Measurements from ENCODE around the gene INSYN2A. TPM values are rescaled to one million over a fixed set of nuclear protein-coding genes. Genes with fewer than 3 reads are reported as not detected.

INSYN2A gene
- total and polyA plus RNA-seq, 2 donors from 2014 or later, result 0.28 TPM; not detected in 1

DNA sequence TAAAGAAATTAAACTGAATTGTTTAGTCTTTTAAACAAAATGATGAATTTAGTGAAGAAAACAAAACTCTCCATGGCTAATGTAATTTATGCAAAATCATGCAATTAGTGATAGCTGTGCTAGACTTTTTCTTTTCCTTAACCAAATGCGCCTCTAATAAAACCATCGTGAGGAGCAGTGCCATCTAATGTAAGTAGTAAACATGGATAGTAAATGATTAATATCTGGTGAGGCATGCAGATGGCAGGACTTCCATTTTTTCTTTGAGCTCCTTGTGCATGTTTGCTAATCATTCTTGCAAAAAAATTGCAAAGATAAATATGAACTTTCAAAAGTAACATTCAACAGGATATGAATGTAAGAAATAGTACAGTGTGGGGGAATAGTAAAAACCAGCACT, 2.3 kb downstream of the INSYN2A start:
- DNase-seq (peak in 1 of 5 donors; percentile 15), FAIRE-seq (no peak)
- Histone ChIP-seq H3K9me3 (ENCODE audit: control insufficient read depth in 2 of 3, insufficient read depth in 1 of 3, low read length in 3 of 3) (no peaks in the 10 kb centered on the region), H3K27me3 (ENCODE audit: control insufficient read depth, insufficient read depth, low read length) (no peaks in the 10 kb centered on the region), H3K4me1 (ENCODE audit: control insufficient read depth in 2 of 3, insufficient read depth in 2 of 3, low read depth in 1 of 3, low read length in 3 of 3) (peaks cover 0 to 10% (median 0%) of the 10 kb centered on the region in 3 donors), H3K9ac (ENCODE audit: low read length in 3 of 3) (no peak overlapping the region), H3K27ac (ENCODE audit: low read depth in 2 of 2, low read length in 2 of 2) (no peak overlapping the region), H3K4me3 (ENCODE audit: low read length in 3 of 3) (peak overlapping the region in 1 of 3 donors; percentile 12), H3K36me3 (ENCODE audit: control insufficient read depth in 2 of 3, insufficient read depth in 3 of 3, low read length in 3 of 3) (no peaks in the 10 kb centered on the region)
- intact Hi-C loops (cut with DNase I), result no loop called here
- TF ChIP-seq, protein P1, sequence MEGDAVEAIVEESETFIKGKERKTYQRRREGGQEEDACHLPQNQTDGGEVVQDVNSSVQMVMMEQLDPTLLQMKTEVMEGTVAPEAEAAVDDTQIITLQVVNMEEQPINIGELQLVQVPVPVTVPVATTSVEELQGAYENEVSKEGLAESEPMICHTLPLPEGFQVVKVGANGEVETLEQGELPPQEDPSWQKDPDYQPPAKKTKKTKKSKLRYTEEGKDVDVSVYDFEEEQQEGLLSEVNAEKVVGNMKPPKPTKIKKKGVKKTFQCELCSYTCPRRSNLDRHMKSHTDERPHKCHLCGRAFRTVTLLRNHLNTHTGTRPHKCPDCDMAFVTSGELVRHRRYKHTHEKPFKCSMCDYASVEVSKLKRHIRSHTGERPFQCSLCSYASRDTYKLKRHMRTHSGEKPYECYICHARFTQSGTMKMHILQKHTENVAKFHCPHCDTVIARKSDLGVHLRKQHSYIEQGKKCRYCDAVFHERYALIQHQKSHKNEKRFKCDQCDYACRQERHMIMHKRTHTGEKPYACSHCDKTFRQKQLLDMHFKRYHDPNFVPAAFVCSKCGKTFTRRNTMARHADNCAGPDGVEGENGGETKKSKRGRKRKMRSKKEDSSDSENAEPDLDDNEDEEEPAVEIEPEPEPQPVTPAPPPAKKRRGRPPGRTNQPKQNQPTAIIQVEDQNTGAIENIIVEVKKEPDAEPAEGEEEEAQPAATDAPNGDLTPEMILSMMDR (IDR thresholded peaks at IDR 0.05; ENCODE audit: borderline replicate concordance, extremely low read depth, insufficient read depth), result no peak

DNA sequence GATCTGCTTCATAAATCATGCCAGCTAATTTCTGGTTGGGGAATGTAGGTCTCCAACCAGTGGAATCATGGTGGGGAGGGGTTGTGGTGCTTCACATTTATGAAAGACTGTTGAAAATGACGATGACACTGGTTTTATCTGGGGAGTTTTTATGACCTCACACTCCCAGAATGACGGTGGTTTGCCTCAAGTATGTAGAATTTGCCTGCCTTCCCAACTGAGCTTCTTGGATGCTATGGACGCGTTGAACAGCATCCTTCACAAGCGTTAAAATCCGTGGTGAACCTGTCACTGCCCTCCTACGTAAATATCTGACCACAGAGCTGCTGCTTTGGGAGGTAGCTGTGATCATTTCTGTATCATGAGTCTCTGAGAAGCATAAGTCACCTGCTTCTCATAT, 3.3 kb downstream of the INSYN2A start:
- Histone ChIP-seq H3K36me3 (ENCODE audit: control insufficient read depth in 2 of 3, insufficient read depth in 3 of 3, low read length in 3 of 3) (no peaks in the 10 kb centered on the region), H3K27me3 (ENCODE audit: control insufficient read depth, insufficient read depth, low read length) (no peaks in the 10 kb centered on the region), H3K9ac (ENCODE audit: low read length in 3 of 3) (no peak overlapping the region), H3K27ac (ENCODE audit: low read depth in 2 of 2, low read length in 2 of 2) (no peak overlapping the region), H3K4me1 (ENCODE audit: control insufficient read depth in 2 of 3, insufficient read depth in 2 of 3, low read depth in 1 of 3, low read length in 3 of 3) (peaks cover 0 to 10% (median 0%) of the 10 kb centered on the region in 3 donors), H3K9me3 (ENCODE audit: control insufficient read depth in 2 of 3, insufficient read depth in 1 of 3, low read length in 3 of 3) (no peaks in the 10 kb centered on the region), H3K4me3 (ENCODE audit: low read length in 3 of 3) (no peak overlapping the region)
- no peak for FAIRE-seq
- no peak for DNase-seq
- TF ChIP-seq, protein P1 (IDR thresholded peaks at IDR 0.05; ENCODE audit: borderline replicate concordance, extremely low read depth, insufficient read depth), result no peak
- intact Hi-C loops (cut with DNase I), result no loop called here

DNA sequence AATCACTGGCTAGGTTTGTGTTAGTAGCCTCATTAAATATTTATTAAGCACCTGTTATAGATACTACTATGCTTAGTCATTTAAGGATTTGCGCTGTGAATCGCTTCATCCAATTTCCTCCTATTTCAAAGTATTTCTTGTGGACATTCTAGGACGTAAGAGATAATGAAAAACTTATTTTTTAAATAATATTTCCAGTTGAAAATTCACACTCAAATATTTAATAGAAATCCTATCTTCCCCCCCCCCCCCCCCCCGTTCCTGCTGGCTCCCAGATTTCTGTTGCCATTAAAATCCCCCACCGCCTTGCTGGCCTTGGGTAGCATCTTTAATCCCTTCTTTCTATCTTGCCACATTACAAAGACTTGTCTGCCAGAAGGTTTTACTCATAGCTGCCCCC, 6.0 kb downstream of the INSYN2A start:
- Histone ChIP-seq H3K4me3 (ENCODE audit: low read length in 3 of 3) (no peak overlapping the region), H3K36me3 (ENCODE audit: control insufficient read depth in 2 of 3, insufficient read depth in 3 of 3, low read length in 3 of 3) (no peaks in the 10 kb centered on the region), H3K27ac (ENCODE audit: low read depth in 2 of 2, low read length in 2 of 2) (no peak overlapping the region), H3K9ac (ENCODE audit: low read length in 3 of 3) (no peak overlapping the region), H3K9me3 (ENCODE audit: control insufficient read depth in 2 of 3, insufficient read depth in 1 of 3, low read length in 3 of 3) (no peaks in the 10 kb centered on the region), H3K4me1 (ENCODE audit: control insufficient read depth in 2 of 3, insufficient read depth in 2 of 3, low read depth in 1 of 3, low read length in 3 of 3) (peaks cover 0 to 6% (median 0%) of the 10 kb centered on the region in 3 donors), H3K27me3 (ENCODE audit: control insufficient read depth, insufficient read depth, low read length) (no peaks in the 10 kb centered on the region)
- intact Hi-C loops (cut with DNase I), result no loop called here
- FAIRE-seq (no peak), DNase-seq (no peak)
- TF ChIP-seq, protein P1 (IDR thresholded peaks at IDR 0.05; ENCODE audit: borderline replicate concordance, extremely low read depth, insufficient read depth), result no peak

DNA sequence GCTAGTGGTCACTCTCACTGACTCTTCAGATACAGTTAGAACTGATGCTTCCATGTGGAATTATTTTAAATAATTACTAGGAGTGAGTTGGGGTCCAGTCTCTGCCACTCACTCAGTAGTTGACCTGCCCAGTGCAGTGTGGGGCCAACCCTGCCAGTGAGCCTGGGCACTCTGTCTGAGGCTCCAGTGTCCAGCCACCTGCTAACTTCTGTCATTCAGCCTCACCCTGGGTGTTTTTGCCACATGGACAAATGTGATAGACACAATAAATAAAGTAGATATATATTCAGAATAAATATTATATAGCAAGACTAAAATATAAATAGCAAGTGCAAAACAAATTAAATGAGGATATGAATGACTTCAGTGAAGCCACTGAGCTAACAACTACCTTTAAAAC, 7.2 kb downstream of the INSYN2A start:
- Histone ChIP-seq H3K9me3 (ENCODE audit: control insufficient read depth in 2 of 3, insufficient read depth in 1 of 3, low read length in 3 of 3) (no peaks in the 10 kb centered on the region), H3K36me3 (ENCODE audit: control insufficient read depth in 2 of 3, insufficient read depth in 3 of 3, low read length in 3 of 3) (no peaks in the 10 kb centered on the region), H3K4me1 (ENCODE audit: control insufficient read depth in 2 of 3, insufficient read depth in 2 of 3, low read depth in 1 of 3, low read length in 3 of 3) (no peaks in the 10 kb centered on the region), H3K27me3 (ENCODE audit: control insufficient read depth, insufficient read depth, low read length) (no peaks in the 10 kb centered on the region), H3K4me3 (ENCODE audit: low read length in 3 of 3) (no peak overlapping the region), H3K27ac (ENCODE audit: low read depth in 2 of 2, low read length in 2 of 2) (no peak overlapping the region), H3K9ac (ENCODE audit: low read length in 3 of 3) (no peak overlapping the region)
- intact Hi-C loops (cut with DNase I), result no loop called here
- FAIRE-seq (no peak), DNase-seq (no peak)
- TF ChIP-seq, protein P1 (IDR thresholded peaks at IDR 0.05; ENCODE audit: borderline replicate concordance, extremely low read depth, insufficient read depth), result no peak

Data from kidney (tissue), 14 donors.